HG03558 (cell line): Measurements from ENCODE around the gene LTBP2.

ENCODE experiments used
- ATAC-seq: cut with Tn5 transposase; IDR thresholded peaks from one replicate; pipeline ENCODE4 v1.9.1; 2021; ENCODE audit warnings: moderate number of reproducible peaks; ENCODE audit not compliant: unreplicated experiment; ENCODE audit errors: extremely low read depth

LTBP2 gene

DNA sequence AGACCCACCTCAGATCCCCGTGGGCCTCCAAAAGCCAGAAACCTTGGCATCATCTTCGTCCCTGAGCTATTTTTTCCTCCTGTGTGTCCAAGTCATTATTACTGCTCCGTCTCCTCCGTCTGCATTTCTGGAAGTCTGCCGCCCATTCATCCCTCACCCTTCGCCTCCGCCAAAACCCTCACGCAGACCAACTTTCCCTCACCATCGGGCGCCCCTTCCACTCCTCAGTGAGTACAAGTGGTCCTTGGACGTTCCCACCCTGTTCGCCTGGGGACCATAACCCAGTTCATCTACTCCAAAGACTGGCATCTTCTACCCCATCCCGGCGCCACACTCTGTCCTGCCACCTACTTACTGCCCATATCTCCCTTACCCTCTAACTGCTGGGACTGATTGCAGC lies 3.7 kb upstream of the LTBP2 start:
- ATAC-seq, result no peak

DNA sequence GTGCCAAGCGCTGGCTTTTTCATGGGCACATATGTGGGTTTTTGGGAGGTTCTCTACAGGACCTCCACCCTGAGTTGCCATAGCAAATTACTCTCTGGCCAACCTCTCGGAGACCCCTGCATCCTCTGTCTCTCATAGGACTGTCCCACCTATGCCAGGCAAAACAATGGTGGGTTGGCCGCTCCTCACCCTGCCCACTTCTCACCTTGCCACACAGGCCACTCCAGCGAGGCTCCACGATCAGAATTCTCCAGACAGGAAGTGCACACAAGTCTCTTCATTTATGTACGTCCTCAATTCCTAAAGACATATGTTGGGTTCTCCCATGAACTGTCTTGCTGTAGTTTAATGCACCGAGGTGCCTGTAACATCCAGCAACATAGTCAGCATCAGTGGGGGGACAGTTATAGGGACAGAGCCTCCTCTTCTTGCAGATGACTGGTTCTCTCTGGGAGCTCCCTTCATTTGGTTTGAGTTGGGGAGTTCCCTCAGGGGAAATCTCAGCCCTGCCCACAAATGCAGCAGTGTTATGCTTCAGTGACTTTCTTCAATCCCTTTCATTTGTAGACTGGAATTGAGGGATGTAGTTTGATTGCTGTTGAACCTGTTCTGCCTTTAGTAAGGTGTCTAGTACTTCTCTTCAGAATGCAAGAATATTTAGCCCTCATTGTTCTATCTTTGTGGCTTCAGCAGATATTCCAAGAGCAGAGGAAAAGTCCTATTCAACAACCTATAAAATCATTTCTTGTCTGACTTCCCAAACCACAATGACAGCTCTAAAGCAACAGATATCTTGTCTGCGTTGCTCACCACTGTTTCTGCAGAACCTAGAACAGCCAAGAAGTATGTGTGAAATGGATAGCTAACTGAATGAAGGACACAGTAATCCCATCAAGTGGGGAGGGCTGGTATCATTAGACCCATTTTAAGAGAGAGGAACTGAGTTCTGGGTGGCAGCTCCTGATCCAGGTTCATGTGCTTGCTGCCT lies 2.8 kb upstream of the LTBP2 start:
- ATAC-seq, result no peak

- no peak for ATAC-seq
These were observed 1.3 kb upstream of the LTBP2 start for GRCh38 chr14:74613211-74613914.

DNA sequence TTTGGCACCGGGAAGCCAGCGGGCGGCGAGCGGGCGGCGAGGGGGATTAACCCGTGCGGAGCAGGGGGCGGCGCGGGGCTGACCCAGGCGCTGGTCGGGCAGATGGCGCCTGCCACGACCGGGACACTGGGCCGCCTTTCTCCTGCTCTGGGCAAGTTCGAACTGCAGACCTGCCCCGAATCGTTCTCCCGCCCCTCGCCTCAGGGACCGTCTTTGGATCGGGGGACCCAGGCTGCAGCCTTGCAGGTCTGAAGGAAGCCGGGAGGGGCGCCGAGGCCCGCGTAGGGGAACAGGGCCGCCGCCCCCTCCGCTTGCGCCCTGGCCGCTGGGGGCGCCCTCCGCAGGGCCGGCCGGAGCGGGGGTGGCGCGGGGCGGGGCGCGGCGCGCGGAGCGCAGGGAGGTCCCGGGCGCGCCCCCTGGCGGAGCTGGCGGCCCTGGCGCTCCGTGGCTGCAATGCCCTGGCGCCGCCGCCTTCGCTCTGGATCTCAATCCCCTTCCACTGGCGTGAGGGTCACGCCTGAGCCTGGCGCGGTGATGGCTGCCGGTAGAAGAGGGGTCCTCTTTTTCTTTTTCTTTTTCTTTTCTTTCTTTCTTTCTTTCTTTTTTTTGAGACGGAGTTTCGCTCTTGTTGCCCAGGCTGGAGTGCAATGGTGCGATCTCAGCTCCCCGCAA lies 449 bp upstream of the LTBP2 start:
- ATAC-seq, result no peak

- no peak for ATAC-seq
These were observed 979 bp downstream of the LTBP2 start for GRCh38 chr14:74610866-74611649.

DNA sequence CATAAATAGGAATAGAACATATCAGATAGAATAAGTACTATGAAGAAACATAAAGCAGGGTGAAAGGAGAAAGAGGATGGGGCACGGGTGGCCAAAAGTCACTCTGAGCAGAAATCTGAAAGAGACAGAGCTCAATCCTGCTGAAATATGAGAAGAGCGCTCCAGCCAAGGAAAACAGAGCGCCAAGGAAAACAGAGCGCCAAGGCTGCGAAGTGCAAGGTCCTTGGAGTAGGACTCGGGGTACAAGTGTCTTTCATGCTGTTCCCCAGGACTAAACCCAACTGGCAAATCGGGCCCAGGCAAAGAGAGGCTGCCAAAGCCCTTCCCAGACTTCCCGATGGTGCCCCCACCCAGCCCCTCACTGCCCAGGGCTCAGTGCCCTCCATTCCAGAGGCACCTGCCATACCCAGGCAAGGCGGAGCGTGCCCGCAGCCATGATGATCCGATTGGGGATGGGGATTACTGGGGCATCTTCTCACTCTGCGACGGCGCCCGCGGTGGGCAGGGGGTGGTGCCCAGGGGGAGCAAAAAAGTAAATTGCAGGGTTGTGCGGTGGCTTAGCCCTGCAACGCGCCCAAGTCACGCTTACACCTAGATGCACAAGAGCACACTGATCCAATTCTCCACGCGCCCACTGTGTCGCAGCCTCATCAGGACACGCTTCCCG lies 1.7 kb downstream of the LTBP2 start:
- ATAC-seq, result no peak

- ATAC-seq, result no peak
These were observed 2.3 kb downstream of the LTBP2 start for GRCh38 chr14:74609721-74610120.

- no peak for ATAC-seq
These were observed 3.0 kb downstream of the LTBP2 start for GRCh38 chr14:74608959-74609611.

DNA sequence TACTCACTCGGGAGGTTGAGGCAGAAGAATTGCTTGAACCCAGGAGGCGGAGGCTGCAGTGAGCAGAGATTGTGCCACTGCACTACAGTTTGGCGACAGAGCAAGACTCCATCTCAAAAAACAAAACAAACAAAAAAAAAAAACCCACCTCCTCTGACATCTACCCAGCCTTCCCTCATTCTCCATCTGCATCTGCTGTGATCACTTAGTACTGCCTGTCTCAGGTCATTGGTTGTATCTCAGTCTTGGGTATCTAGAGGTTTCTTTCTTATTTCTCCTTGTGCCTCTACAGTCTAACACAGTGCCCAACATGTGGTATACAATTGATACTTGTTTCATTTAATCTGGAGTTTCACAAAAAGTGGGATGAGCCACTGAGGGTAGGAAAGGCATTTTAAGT lies 5.3 kb downstream of the LTBP2 start:
- ATAC-seq, result no peak

GRCh38 chr14:74605531-74606223 lies 6.4 kb downstream of the LTBP2 start:
- ATAC-seq, result no peak

DNA sequence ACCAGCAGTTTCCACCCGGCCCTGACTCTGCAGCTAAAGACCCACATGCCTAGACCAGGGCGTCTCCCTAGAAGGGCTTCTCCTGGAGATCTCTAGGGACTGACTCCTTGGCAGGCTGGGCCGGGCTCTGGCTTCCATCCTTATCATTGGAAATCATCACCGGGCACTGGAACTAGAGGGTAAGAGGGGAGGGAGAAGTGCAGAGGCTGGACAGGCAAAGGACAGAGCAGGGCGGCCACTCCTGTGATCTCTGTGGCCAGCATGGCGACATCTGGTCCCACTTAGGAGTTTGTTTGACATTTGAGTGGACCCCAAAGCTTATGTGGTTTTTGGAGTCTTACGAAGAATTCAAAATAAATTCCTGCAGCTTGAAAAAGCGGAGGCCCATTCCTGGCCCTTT lies 7.1 kb downstream of the LTBP2 start:
- ATAC-seq, result no peak

- ATAC-seq, result no peak
These were observed 7.9 kb downstream of the LTBP2 start for GRCh38 chr14:74604157-74604556.

GRCh38 chr14:74601982-74602381 lies 10.1 kb downstream of the LTBP2 start:
- no peak for ATAC-seq

GRCh38 chr14:74599946-74600345 lies 12.1 kb downstream of the LTBP2 start:
- ATAC-seq, result no peak

GRCh38 chr14:74599321-74599761 lies 12.7 kb downstream of the LTBP2 start:
- no peak for ATAC-seq

- ATAC-seq, result no peak
These were observed 15.1 kb downstream of the LTBP2 start for GRCh38 chr14:74596741-74597450.

DNA sequence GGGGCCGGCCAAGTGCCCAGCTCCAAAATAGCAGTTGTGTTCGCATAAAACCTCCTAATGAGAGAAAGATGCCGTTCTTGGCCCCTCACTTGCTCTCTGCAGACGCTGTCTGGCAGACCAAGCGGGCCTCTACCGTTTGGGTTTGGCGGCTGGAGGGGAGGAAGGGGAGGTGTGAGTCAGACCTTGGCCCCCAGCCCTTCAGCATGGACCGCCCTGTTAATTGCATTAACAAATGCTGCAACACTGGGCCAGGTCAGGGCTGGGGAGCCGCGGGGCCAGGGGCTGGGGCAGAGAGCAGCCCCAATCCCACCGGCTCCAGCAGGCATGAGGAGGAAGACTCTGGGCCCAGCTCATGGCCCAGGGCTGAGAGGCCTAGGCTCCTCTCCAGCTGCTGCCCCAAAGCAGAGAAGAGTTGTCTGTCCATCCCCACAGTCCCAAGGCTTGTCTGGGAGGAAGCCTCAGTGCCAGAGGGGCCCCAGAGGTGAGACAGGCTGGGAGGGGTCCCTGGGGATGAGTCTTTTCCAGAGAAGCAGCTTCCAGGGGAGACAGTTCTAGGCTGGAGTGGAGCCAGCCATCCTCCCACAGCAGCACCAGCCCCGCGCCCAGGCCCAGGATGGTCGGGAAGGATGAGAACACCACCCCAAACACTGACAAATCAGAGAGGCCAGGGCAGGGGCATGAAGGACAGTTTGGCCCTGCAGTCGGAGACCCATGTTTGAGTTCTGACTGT lies 16.9 kb downstream of the LTBP2 start:
- no peak for ATAC-seq
